Medulla oblongata (tissue), 1 donor: ENCODE results near the gene ABTB2.

Experiments used
- DNase-seq: peaks from one replicate; pipeline ENCODE4 v3.0.0-alpha.2; 2015; ENCODE audit errors: extremely low spot score

Gene ABTB2

GRCh38 chr11:34288492-34288891 lies 69.3 kb downstream of the ABTB2 start:
- DNase-seq: no peak

GRCh38 chr11:34284811-34285481 lies 72.9 kb downstream of the ABTB2 start:
- no peak for DNase-seq

GRCh38 chr11:34284156-34284555 lies 73.7 kb downstream of the ABTB2 start:
- DNase-seq: no peak

- DNase-seq: no peak
Observed at GRCh38 chr11:34280945-34281872, 76.6 kb downstream of the ABTB2 start.

- DNase-seq: no peak
Observed at GRCh38 chr11:34278693-34279297, 79.0 kb downstream of the ABTB2 start.

- DNase-seq: no peak
Observed at GRCh38 chr11:34278175-34278574, 79.6 kb downstream of the ABTB2 start.

GRCh38 chr11:34277171-34277570 lies 80.6 kb downstream of the ABTB2 start:
- DNase-seq: no peak

GRCh38 chr11:34276352-34276864 lies 81.4 kb downstream of the ABTB2 start:
- no peak for DNase-seq

- no peak for DNase-seq
Observed at GRCh38 chr11:34275486-34275885, 82.3 kb downstream of the ABTB2 start.

- peak; percentile 91 for DNase-seq
Observed at GRCh38 chr11:34274712-34275398, 83.0 kb downstream of the ABTB2 start.

- no peak for DNase-seq
Observed at GRCh38 chr11:34273099-34273498, 84.7 kb downstream of the ABTB2 start.

GRCh38 chr11:34271727-34272126 lies 86.1 kb downstream of the ABTB2 start:
- DNase-seq: no peak

- no peak for DNase-seq
Observed at GRCh38 chr11:34270711-34271110, 87.1 kb downstream of the ABTB2 start.

- no peak for DNase-seq
Observed at GRCh38 chr11:34269694-34270245, 88.0 kb downstream of the ABTB2 start.

- no peak for DNase-seq
Observed at GRCh38 chr11:34268906-34269430, 88.8 kb downstream of the ABTB2 start.

- no peak for DNase-seq
Observed at GRCh38 chr11:34267417-34267816, 90.4 kb downstream of the ABTB2 start.

- DNase-seq: peak; percentile 70
Observed at GRCh38 chr11:34267013-34267412, 90.8 kb downstream of the ABTB2 start.

GRCh38 chr11:34266090-34266912 lies 91.5 kb downstream of the ABTB2 start:
- DNase-seq: peak; percentile 89

- DNase-seq: peak; percentile 73
Observed at GRCh38 chr11:34264303-34265110, 93.3 kb downstream of the ABTB2 start.
